LHCN-M2 (cell line): ENCODE results near the gene PAOX. TPM values are rescaled to one million over a fixed set of nuclear protein-coding genes. Genes with fewer than 3 reads are reported as not detected.

Source experiments
- DNase-seq: peaks from one replicate; pipeline ENCODE4 v3.0.0-alpha.2; 2012; ENCODE audit warnings: low read depth
- total RNA-seq: library from RNA; depleted of rRNA; stranded (reverse); fragments of >200 nt; gene quantifications from 2 replicates; pipeline ENCODE4 v1.2.3, GENCODE V29; 2014; rRNA removed

The PAOX gene
- total RNA-seq, 1 experiment from 2014 or later: 3.3 TPM

DNA sequence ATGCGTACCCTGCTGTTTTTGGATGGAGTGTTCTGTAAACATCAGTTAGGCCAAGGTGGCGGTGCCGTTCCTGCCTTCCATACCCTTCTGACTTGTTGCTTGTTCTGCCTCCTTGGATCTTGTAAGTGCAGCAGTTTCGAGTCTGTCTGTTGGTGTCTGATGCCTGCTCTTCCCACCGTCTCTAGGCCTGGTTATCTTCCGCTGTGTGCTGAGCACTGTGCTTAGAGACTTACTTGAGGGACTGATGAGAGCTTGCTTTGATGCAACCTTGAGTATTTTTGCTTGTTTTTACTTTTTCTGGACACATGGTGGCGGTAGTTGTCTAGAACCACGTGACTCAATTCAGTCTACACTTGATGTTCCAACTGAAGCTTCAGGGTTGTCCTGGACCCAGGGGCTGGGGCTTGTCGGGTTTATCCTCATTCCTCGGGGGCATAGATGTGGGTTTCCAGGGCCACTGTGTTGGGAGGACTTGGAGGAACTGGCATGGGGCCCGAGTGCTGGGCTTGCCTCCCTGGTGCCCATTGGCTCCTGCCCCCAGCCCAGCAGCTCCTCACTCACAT is 59.7 kb downstream of the PAOX start:
- DNase-seq: peak; percentile 39

DNA sequence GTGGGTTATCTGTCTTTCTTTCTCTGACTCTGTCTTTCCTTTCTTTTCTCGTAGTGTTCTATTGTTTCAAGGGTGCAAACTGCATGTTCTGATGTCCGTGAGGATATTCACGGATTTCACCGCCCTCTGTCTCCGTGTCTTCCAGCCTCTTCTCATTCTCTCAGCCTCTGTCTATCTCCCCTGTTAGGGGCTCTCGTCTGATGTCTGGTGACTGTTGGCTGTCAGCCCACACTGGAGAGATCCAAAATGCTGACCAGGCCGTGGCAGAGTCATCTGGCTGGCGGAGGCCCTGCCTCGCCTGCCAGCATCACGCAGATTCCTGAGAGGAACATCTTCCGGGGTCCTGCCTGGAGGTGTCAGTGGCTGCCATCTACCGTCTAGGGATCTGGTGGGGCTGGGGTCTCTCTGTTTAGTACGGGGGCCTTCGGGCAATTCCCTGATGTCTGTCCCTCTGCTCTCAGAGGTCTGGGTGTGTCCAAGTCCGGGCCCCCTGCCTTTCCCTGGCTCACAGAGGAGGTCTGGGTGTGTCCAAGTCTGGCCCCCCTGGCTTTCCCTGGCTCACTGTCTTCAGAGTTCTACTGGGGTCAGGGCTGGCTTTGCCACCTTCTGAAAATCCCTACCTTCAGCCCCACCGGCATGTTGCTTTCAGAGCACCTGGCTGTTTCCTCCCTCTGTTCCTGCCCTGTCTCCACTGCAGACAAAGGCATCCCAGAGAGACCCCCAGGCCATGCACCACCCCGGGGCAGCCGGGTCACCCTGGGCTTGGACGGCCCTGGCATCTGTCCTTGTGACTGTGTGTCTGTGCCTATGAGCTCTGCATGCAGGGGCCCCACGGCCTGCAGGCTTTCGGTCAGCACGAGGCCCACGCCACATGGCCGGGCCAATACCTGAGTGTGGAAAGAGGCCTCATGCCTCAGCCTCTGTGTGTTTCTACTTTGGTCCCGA is 60.7 kb downstream of the PAOX start:
- DNase-seq: no peak

DNA sequence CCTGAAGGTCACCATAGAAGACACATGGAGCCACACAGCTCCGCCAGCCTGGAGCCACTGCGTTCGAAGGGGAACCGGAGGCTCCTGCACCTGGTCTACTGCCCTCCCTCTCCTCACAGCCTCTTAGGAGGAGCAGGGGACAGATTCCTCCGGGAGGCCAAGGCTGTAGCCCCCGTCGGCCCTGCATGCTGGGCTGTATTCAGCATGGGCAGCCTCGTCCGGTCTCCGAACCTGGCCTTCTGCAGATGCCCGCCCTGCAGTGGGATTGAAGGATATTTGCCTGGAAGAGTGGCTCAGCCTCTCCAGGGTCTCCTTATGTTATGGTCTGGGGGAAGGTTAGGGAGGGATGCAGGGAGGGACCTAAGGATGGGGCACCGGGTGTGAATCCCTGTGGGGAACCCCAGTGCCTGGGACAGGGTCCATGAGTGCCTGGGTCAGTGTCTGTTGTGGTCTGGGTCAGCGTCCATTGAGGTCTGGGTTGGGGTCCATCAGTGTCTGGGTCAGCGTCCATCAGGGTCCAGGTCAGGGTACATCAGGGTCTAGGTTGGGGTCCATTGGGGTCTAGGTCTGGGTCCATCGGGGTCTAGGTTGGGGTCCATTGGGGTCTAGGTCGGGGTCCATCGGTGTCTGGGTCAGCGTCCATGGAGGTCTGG is 61.7 kb downstream of the PAOX start:
- DNase-seq: no peak

Other genes with a start within 250 kb of the PAOX start
- gene KNDC1, start 219.0 kb upstream of the PAOX start, total RNA-seq: 0.11 TPM in 1 of 2 replicates, not detected in the other
- gene UTF1, start 149.0 kb upstream of the PAOX start, total RNA-seq: not detected in 2 replicates
- not detected in 2 replicates for gene VENTX, start 141.4 kb upstream of the PAOX start, total RNA-seq
- 0.57 and 0.77 TPM in 2 replicates for gene ADAM8, start 102.4 kb upstream of the PAOX start, total RNA-seq
- 73.9 and 74.8 TPM in 2 replicates for gene TUBGCP2, start 70.4 kb upstream of the PAOX start, total RNA-seq
- 26.9 and 33.8 TPM in 2 replicates for gene ZNF511, start 70.3 kb upstream of the PAOX start, total RNA-seq
- gene CALY, start 42.4 kb upstream of the PAOX start, total RNA-seq: not detected in 2 replicates
- not detected in 2 replicates for gene PRAP1, start 31.9 kb upstream of the PAOX start, total RNA-seq
- 20.1 and 21.2 TPM in 2 replicates for gene FUOM, start 21.2 kb upstream of the PAOX start, total RNA-seq
- 117 and 130 TPM in 2 replicates for gene ECHS1, start 5.9 kb upstream of the PAOX start, total RNA-seq
- gene MTG1, start 14.9 kb downstream of the PAOX start, total RNA-seq: 25.3 and 28.5 TPM in 2 replicates
- gene SPRN, start 45.4 kb downstream of the PAOX start, total RNA-seq: 0.29 and 0.32 TPM in 2 replicates
- 0.57 and 1.0 TPM in 2 replicates for gene SCART1, start 74.7 kb downstream of the PAOX start, total RNA-seq
- gene CYP2E1, start 148.1 kb downstream of the PAOX start, total RNA-seq: 0.52 and 1.1 TPM in 2 replicates
- not detected in 2 replicates for gene SYCE1, start 186.3 kb downstream of the PAOX start, total RNA-seq
- not detected in 2 replicates for gene FRG2B, start 247.5 kb downstream of the PAOX start, total RNA-seq